ENCODE results near the gene DDN. TPM values are rescaled to one million over a fixed set of nuclear protein-coding genes. Genes with fewer than 3 reads are reported as not detected.

DDN gene
- total RNA-seq, 1 donor from 2014 or later, result 0.44 TPM

DNA sequence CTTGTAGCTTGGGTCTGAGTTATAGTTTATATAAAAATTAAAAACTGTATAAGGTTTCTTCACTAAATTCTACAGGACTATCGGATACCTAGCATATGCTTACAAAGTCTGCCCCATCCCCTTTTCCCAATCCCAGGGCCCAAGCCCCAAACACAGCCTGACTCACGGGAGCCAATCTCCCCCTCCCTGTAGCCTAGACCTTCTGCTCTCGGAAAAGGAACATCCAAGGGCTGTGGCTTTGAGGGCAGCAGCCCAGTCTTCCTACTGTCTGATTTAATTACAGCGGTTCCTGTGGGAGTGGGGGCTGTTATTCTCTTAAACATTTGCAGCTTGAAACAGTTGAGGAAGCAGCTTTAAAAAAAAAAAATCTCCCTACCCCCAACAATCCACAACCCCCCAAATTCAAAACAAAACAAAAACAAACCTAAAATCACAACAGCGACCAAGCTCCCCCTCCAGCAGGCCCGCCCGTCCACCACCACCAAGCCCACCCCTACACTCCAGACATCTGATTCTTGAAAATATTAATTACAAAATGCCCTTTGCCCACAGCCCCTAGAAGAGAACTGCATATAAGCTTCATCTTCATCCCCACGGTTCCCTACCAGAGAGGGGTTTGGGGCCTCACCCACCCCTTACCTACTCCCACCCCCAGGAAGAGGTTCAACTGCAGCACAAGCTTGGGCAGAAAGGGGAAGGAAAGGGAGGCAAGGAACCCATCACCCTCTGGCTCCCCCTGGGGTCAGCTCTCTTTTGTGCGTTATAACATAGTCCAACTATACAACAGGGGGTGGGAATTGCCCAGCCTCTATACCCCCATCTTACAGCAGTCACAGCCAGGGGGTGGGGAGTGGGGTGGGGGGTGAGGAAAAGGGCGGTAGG is 20.5 kb upstream of the DDN start:
- Mint-ChIP-seq H3K4me3 (peak overlapping the region; percentile 93), H3K27ac (peak overlapping the region; percentile 98), H3K36me3 (ENCODE audit: low read depth) (peaks cover 53% of the 10 kb centered on the region), H3K9me3 (no peaks in the 10 kb centered on the region), H3K27me3 (no peaks in the 10 kb centered on the region), H3K4me1 (peaks cover 31% of the 10 kb centered on the region)
- intact Hi-C loops (cut with micrococcal nuclease), result loop anchor here (2.0 to 5.0 kb wide), 2 partner anchors 42 to 51 kb away; partner anchors contain the start of gene WNT1
- TF ChIP-seq, protein P1, sequence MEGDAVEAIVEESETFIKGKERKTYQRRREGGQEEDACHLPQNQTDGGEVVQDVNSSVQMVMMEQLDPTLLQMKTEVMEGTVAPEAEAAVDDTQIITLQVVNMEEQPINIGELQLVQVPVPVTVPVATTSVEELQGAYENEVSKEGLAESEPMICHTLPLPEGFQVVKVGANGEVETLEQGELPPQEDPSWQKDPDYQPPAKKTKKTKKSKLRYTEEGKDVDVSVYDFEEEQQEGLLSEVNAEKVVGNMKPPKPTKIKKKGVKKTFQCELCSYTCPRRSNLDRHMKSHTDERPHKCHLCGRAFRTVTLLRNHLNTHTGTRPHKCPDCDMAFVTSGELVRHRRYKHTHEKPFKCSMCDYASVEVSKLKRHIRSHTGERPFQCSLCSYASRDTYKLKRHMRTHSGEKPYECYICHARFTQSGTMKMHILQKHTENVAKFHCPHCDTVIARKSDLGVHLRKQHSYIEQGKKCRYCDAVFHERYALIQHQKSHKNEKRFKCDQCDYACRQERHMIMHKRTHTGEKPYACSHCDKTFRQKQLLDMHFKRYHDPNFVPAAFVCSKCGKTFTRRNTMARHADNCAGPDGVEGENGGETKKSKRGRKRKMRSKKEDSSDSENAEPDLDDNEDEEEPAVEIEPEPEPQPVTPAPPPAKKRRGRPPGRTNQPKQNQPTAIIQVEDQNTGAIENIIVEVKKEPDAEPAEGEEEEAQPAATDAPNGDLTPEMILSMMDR (IDR thresholded peaks at IDR 0.05), result no peak
- no peak for ATAC-seq (ENCODE audit: low read depth)
- DNase-seq, result no peak
- ChIA-PET CTCF (interaction anchor here (1.2 to 2.2 kb wide), 6 partner anchors 22 to 166 kb away, joined by 3 to 21 read pairs (median 6); partner anchors contain the start of genes ARF3, DDN and FKBP11), POLR2A (interaction anchor here (0.5 to 2.1 kb wide), 21 partner anchors 8 to 733 kb away, joined by 3 to 13 read pairs (median 5); partner anchors contain the start of genes DDN, RHEBL1 and TUBA1B)

DNA sequence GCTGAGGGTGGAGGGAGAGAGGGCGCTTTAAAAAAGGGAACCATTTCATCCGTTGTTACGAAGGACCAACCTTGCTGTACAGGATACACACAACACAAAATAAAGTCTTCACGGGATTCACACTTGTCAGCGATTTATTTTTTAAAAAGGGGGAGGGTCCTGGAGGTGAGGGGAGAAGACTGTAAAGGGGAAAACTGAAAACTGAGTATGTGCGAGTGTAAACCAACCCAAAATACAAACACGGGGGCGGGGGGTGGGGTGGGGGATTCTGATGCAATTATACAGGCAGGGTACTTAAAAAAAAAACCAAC is 19.9 kb upstream of the DDN start:
- intact Hi-C loops (cut with micrococcal nuclease), result loop anchor here (2.0 to 5.0 kb wide), 2 partner anchors 42 to 52 kb away; partner anchors contain the start of gene WNT1
- H3K36me3 Mint-ChIP-seq (ENCODE audit: low read depth), result peaks cover 50% of the 10 kb centered on the region
- peaks cover 31% of the 10 kb centered on the region for H3K4me1 Mint-ChIP-seq
- peak overlapping the region; percentile 98 for H3K27ac Mint-ChIP-seq
- TF ChIP-seq, protein P1 (IDR thresholded peaks at IDR 0.05), result no peak
- no peaks in the 10 kb centered on the region for H3K9me3 Mint-ChIP-seq
- no peaks in the 10 kb centered on the region for H3K27me3 Mint-ChIP-seq
- no peak for DNase-seq
- peak overlapping the region; percentile 93 for H3K4me3 Mint-ChIP-seq
- ChIA-PET POLR2A (interaction anchor here (0.6 to 2.1 kb wide), 11 partner anchors 20 to 734 kb away, joined by 3 to 13 read pairs (median 4); partner anchors contain the start of genes DDN and TUBA1B), CTCF (interaction anchor here (1.3 to 2.2 kb wide), 4 partner anchors 21 to 166 kb away, joined by 5 to 21 read pairs (median 6); partner anchors contain the start of gene DDN)
- ATAC-seq (ENCODE audit: low read depth), result peak; percentile 57

- Mint-ChIP-seq H3K27ac (peak within 1 kb of the TSS; percentile 98), H3K4me3 (peak within 1 kb of the TSS; percentile 93), H3K27me3 (no peaks in the 10 kb centered on the region), H3K9me3 (no peaks in the 10 kb centered on the region), H3K36me3 (ENCODE audit: low read depth) (peaks cover 49% of the 10 kb centered on the region), H3K4me1 (peaks cover 31% of the 10 kb centered on the region)
- ATAC-seq (ENCODE audit: low read depth), result peak; percentile 86
- CTCF ChIA-PET, result interaction anchor here (1.0 to 2.2 kb wide), 4 partner anchors 21 to 165 kb away, joined by 5 to 21 read pairs (median 6); partner anchors contain the start of gene DDN
- POLR2A ChIA-PET, result interaction anchor here (0.5 to 2.1 kb wide), 8 partner anchors 20 to 801 kb away, joined by 3 to 12 read pairs (median 4); partner anchors contain the start of genes DDN and TUBA1B
- peak; percentile 97 for DNase-seq
- TF ChIP-seq, protein P1 (IDR thresholded peaks at IDR 0.05), result no peak
- intact Hi-C loops (cut with micrococcal nuclease), result loop anchor here (1.0 to 5.0 kb wide), 10 partner anchors 21 to 247 kb away; partner anchors contain the start of genes ARF3, DDX23, FKBP11 and KMT2D
Observed at GRCh38 chr12:49018261-49019119, 19.3 kb upstream of the DDN start, which contains the start of gene PRKAG1. Gene PRKAG1, minus strand, starts transcription at chr12:49018776. Its CDS starts 36 bp downstream, at chr12:49018740.

GRCh38 chr12:49017891-49018260 is 18.7 kb upstream of the DDN start:
- DNase-seq (no peak), ATAC-seq (ENCODE audit: low read depth) (no peak)
- intact Hi-C loops (cut with micrococcal nuclease), result loop anchor here (1.0 to 5.0 kb wide), 10 partner anchors 21 to 247 kb away; partner anchors contain the start of genes ARF3, DDX23, FKBP11 and KMT2D
- Mint-ChIP-seq H3K36me3 (ENCODE audit: low read depth) (peaks cover 46% of the 10 kb centered on the region), H3K27ac (peak overlapping the region; percentile 98), H3K9me3 (no peaks in the 10 kb centered on the region), H3K27me3 (no peaks in the 10 kb centered on the region), H3K4me3 (peak overlapping the region; percentile 93), H3K4me1 (peaks cover 31% of the 10 kb centered on the region)
- ChIA-PET POLR2A (interaction anchor here (0.6 to 1.6 kb wide), 4 partner anchors 20 to 802 kb away, joined by 3 to 9 read pairs (median 4); partner anchors contain the start of gene TUBA1B), CTCF (interaction anchor here (1.0 kb wide), 1 partner anchor 21 kb away, joined by 6 read pairs; no protein-coding TSS in a partner anchor)
- TF ChIP-seq, protein P1 (IDR thresholded peaks at IDR 0.05), result no peak

Measured in activated B cell treated with CpG ODN at 0.5 μM for 24 hours (primary cell).